ENCODE measurements around the gene ABCD1.

GRCh38 chrX:153701706-153702105, 22.9 kb upstream of the ABCD1 start:
- TF ChIP-seq, protein P1, sequence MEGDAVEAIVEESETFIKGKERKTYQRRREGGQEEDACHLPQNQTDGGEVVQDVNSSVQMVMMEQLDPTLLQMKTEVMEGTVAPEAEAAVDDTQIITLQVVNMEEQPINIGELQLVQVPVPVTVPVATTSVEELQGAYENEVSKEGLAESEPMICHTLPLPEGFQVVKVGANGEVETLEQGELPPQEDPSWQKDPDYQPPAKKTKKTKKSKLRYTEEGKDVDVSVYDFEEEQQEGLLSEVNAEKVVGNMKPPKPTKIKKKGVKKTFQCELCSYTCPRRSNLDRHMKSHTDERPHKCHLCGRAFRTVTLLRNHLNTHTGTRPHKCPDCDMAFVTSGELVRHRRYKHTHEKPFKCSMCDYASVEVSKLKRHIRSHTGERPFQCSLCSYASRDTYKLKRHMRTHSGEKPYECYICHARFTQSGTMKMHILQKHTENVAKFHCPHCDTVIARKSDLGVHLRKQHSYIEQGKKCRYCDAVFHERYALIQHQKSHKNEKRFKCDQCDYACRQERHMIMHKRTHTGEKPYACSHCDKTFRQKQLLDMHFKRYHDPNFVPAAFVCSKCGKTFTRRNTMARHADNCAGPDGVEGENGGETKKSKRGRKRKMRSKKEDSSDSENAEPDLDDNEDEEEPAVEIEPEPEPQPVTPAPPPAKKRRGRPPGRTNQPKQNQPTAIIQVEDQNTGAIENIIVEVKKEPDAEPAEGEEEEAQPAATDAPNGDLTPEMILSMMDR (IDR thresholded peaks at IDR 0.05): no peak
- TF ChIP-seq POLR2AphosphoS5 (IDR thresholded peaks at IDR 0.05; ENCODE audit: insufficient read depth in 1 of 2, low read depth in 1 of 2): no peak
